HL-60 (cell line): ENCODE data around the gene PLXNA2.

ENCODE experiments used
- DNase-seq, 2 experiments: peaks; one replicate each; pipeline ENCODE4 v3.0.0-alpha.2; 2010 to 2020; ENCODE audit warnings: low read depth in 1 of 2, low spot score in 1 of 2
- H3K27ac ChIP-seq: fragments of 250-450 bp; sonication (Bioruptor Pico); replicated peaks from 2 replicates; pipeline ENCODE4 v1.5.1; 2020; ENCODE audit warnings: mild to moderate bottlenecking, moderate library complexity
- H3K27me3 ChIP-seq: fragments of 250-450 bp; sonication (Bioruptor Pico); 2 replicates; pipeline ENCODE4 v1.5.1; 2021; ENCODE audit warnings: mild to moderate bottlenecking, moderate library complexity; ENCODE audit not compliant: insufficient read depth, poor library complexity, severe bottlenecking
- H3K4me3 ChIP-seq: replicated peaks from 2 replicates; pipeline ENCODE4 v1.5.1; 2011; ENCODE audit warnings: mild to moderate bottlenecking, control low read depth, low read length; ENCODE audit not compliant: insufficient read depth
- GABPA ChIP-seq: IDR thresholded peaks from 2 replicates; pipeline ENCODE4 v1.6.1; 2012; ENCODE audit warnings: low read depth
- POLR2AphosphoS5 ChIP-seq: IDR thresholded peaks from 2 replicates; pipeline ENCODE4 v1.6.1; 2012; ENCODE audit warnings: low read depth
- SPI1 ChIP-seq: IDR thresholded peaks from 2 replicates; pipeline ENCODE4 v1.6.1; 2012; ENCODE audit warnings: low read depth, mild to moderate bottlenecking, borderline replicate concordance
- TF ChIP-seq, protein P1 (sequence below): IDR thresholded peaks from 2 replicates; pipeline ENCODE4 v1.6.1; 2012; ENCODE audit warnings: low read depth; ENCODE audit not compliant: insufficient replicate concordance
- TF ChIP-seq, protein P2 (sequence below): IDR thresholded peaks from one replicate; pipeline ENCODE4 v1.5.1; 2011; ENCODE audit warnings: low read length, control low read depth, inconsistent platforms; ENCODE audit not compliant: insufficient read depth

Gene PLXNA2

GRCh38 chr1:208112401-208112800, 131.8 kb downstream of the PLXNA2 start:
- H3K27ac ChIP-seq = no peak overlapping the region
- H3K4me3 ChIP-seq = no peak overlapping the region
- DNase-seq = no peak
- TF ChIP-seq GABPA = no peak
- TF ChIP-seq, protein P1, sequence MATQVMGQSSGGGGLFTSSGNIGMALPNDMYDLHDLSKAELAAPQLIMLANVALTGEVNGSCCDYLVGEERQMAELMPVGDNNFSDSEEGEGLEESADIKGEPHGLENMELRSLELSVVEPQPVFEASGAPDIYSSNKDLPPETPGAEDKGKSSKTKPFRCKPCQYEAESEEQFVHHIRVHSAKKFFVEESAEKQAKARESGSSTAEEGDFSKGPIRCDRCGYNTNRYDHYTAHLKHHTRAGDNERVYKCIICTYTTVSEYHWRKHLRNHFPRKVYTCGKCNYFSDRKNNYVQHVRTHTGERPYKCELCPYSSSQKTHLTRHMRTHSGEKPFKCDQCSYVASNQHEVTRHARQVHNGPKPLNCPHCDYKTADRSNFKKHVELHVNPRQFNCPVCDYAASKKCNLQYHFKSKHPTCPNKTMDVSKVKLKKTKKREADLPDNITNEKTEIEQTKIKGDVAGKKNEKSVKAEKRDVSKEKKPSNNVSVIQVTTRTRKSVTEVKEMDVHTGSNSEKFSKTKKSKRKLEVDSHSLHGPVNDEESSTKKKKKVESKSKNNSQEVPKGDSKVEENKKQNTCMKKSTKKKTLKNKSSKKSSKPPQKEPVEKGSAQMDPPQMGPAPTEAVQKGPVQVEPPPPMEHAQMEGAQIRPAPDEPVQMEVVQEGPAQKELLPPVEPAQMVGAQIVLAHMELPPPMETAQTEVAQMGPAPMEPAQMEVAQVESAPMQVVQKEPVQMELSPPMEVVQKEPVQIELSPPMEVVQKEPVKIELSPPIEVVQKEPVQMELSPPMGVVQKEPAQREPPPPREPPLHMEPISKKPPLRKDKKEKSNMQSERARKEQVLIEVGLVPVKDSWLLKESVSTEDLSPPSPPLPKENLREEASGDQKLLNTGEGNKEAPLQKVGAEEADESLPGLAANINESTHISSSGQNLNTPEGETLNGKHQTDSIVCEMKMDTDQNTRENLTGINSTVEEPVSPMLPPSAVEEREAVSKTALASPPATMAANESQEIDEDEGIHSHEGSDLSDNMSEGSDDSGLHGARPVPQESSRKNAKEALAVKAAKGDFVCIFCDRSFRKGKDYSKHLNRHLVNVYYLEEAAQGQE = no peak
- TF ChIP-seq POLR2AphosphoS5 = no peak
- TF ChIP-seq, protein P2, sequence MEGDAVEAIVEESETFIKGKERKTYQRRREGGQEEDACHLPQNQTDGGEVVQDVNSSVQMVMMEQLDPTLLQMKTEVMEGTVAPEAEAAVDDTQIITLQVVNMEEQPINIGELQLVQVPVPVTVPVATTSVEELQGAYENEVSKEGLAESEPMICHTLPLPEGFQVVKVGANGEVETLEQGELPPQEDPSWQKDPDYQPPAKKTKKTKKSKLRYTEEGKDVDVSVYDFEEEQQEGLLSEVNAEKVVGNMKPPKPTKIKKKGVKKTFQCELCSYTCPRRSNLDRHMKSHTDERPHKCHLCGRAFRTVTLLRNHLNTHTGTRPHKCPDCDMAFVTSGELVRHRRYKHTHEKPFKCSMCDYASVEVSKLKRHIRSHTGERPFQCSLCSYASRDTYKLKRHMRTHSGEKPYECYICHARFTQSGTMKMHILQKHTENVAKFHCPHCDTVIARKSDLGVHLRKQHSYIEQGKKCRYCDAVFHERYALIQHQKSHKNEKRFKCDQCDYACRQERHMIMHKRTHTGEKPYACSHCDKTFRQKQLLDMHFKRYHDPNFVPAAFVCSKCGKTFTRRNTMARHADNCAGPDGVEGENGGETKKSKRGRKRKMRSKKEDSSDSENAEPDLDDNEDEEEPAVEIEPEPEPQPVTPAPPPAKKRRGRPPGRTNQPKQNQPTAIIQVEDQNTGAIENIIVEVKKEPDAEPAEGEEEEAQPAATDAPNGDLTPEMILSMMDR = no peak
- no peak for TF ChIP-seq SPI1
- peaks cover 2% of the 10 kb centered on the region for H3K27me3 ChIP-seq

DNA sequence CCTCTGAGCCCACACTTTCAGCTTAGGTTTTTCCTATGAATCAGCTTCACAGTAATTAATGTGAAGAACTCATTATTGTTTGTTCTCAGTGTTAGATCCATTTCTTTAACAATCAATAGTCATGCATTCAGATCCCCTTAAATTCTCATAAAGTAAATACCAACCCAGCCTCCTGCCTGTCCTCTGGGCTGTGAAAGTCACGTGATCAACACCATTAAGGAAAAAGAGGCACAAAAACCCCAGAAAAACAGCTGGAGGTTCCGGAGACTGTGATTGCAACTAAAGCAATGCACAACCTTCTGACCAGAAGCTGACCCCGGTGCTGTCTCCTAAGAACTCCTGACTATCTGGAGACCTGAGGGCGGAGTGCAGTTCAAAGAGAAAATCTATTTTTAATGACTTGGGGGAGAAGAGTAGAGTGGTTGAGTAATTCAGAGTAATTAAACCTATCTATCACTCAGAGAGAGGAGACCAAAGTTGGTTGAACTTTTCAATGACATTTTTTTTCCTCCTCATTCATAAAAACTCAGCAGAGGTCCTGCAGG, 132.5 kb downstream of the PLXNA2 start:
- Histone ChIP-seq H3K4me3 (no peak overlapping the region), H3K27me3 (peaks cover 2% of the 10 kb centered on the region), H3K27ac (no peak overlapping the region)
- TF ChIP-seq, protein P2 = no peak
- no peak for TF ChIP-seq SPI1
- TF ChIP-seq GABPA = no peak
- TF ChIP-seq, protein P1 = no peak
- no peak for TF ChIP-seq POLR2AphosphoS5
- no peak for DNase-seq

DNA sequence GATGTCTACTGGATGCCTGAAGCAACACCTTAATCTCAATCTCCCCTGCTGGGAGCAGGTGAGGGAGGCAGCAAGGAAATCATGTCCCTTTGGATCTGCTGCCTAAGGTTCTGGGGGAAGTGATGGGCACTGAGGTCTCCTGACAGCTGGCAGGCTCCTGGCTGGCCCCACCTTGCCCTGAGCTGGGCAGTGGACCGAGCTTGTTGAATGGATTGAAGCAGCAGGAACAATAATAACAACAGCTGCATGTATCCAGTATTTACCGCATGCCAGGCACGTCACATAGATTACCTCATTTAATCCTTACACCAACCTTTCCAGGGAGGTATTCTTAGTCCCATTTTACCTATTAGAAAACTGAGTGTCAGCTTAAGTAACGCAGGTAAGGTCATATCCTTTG, 133.9 kb downstream of the PLXNA2 start:
- Histone ChIP-seq H3K27me3 (peaks cover 2% of the 10 kb centered on the region), H3K4me3 (no peak overlapping the region), H3K27ac (no peak overlapping the region)
- no peak for TF ChIP-seq POLR2AphosphoS5
- TF ChIP-seq GABPA = no peak
- TF ChIP-seq SPI1 = no peak
- DNase-seq = no peak

DNA sequence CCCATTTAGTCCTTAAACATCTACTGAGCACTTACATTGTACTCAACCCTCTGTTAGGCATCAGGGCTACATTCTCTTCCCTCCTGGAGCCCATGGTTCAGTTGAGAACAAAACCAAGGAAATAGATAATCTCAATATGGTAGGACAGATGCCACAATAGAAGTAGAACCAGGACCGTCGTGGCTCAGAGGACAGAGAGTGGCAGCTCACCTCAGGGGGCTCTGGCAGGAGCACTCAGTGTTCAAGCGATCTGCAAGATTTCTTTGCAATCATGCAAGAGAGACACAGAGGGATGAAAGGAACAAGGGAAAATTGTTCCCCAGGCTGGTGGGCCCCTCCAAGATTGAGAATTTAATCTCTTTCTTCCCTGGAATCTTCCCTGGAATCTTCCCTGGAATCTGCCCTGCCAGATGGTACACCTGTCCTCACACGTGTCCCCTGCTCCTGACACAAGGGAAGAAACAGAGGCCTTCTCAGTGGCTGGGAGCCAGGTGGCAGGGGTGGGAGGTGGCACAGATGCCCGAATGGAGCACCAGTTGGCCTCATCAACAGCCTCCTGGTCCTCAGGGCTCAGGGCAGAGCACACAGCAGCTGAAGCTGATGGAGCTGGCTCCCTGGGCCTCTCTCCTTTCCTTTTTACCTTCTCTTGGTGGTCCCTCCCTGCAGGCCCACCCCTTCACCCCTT, 135.4 kb downstream of the PLXNA2 start:
- Histone ChIP-seq H3K27ac (no peak overlapping the region), H3K27me3 (peaks cover 2% of the 10 kb centered on the region)
- TF ChIP-seq SPI1 (no peak), POLR2AphosphoS5 (no peak), GABPA (no peak)
- TF ChIP-seq, protein P2 = no peak
- TF ChIP-seq, protein P1 = no peak

More for the DNA sequence above, 135.4 kb downstream of the PLXNA2 start:
- no peak overlapping the region for H3K4me3 ChIP-seq
- no peak for DNase-seq
